ENCODE measurements around the gene PTPRT. TPM values are rescaled to one million over a fixed set of nuclear protein-coding genes. Genes with fewer than 3 reads are reported as not detected.

Gene PTPRT
- total RNA-seq, 1 experiment from 2014 or later: not detected

DNA sequence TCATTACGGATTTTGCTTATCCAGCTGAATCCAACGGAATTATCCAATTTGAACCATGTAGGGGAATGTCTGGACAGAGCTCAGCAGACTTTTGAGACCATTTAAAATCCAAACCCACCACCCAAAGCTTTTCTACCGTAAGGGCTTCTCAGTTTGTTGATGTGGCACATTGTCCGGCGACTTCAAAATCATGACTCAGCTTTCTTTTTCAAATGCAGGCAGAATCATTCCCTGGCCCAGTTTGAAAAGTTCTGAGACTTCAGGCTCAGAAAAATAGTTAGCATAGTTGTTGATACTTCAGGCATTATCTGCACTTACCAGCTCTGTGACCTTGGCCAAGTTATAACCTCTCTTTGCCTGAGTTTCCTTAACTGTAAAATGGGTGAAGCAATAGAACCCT lies 182.2 kb downstream of the PTPRT start:
- no peak for DNase-seq (ENCODE audit: low read depth, low spot score)
- intact Hi-C loops (cut with micrococcal nuclease; ENCODE audit: unreplicated experiment) (no loop called here), in situ Hi-C loops (cut with HindIII; ENCODE audit: low pct_unique_long_range_greater_than_20kb, low sequenced_read_pairs) (no loop called here)
- POLR2A ChIA-PET: no interaction called here
- Histone ChIP-seq H3K4me3 (ENCODE audit: low read depth in 2 of 2, low read length in 2 of 2) (no peak overlapping the region), H3K4me1 (ENCODE audit: control insufficient read depth, insufficient read depth, low read length) (no peaks in the 10 kb centered on the region), H3K9me3 (ENCODE audit: control insufficient read depth, insufficient read depth, low read depth, low read length) (no peaks in the 10 kb centered on the region), H3K36me3 (ENCODE audit: control insufficient read depth, insufficient read depth, low read length) (no peaks in the 10 kb centered on the region), H3K27me3 (ENCODE audit: control insufficient read depth, insufficient read depth, low read length) (no peaks in the 10 kb centered on the region), H3K27ac (ENCODE audit: low read length) (no peak overlapping the region)
- no peak for ATAC-seq
- CTCF ChIA-PET: no interaction called here
- no TSS peak for BruUV-seq (replicated peaks)
- TF ChIP-seq CTCF (IDR thresholded peaks at IDR 0.05): no peak
- no peak for TF ChIP-seq REST (IDR thresholded peaks at IDR 0.05; ENCODE audit: insufficient read depth in 1 of 2, low read depth in 2 of 2, low read length in 1 of 2)
- TF ChIP-seq POLR2AphosphoS5 (IDR thresholded peaks at IDR 0.05; ENCODE audit: low read depth, low read length): no peak
- TF ChIP-seq TCF7L2 (IDR thresholded peaks at IDR 0.05; ENCODE audit: low read depth, low read length): no peak
- TF ChIP-seq SIN3A (IDR thresholded peaks at IDR 0.05; ENCODE audit: borderline replicate concordance, insufficient read depth, low read depth, low read length): no peak

DNA sequence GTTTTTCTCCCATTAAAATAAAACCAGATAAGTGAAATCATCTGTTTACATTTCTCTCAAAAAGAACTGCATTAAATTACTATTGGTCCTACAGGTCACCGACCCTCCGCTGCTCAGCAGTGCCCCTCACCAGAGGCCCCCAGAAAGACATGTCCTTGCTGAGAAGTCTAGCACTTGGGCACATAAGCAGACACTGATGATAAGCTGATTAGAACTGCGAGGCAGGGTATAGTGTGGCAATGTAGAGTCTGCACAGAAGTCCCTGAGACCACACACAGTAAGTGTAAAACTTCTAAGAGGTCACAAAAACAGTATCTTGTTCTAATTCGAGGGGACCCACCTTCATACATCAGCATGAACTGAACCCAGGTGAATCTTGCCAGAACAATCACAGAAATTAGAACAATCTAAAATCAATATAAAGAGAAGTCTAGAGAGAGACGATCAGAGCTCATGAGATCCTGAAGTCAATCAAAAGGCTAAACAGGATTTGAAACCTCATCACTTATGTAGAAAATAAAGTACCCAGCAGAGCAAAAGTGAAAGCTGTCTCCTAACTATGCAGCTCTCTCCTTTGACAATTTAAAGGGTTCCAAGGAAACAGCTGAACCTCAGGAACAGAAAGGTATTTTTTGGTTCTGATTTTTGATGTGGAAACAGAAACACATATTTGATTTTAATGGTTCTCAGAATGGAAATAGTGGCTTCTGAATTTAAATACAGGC lies 182.9 kb downstream of the PTPRT start:
- Histone ChIP-seq H3K27ac (ENCODE audit: low read length) (no peak overlapping the region), H3K27me3 (ENCODE audit: control insufficient read depth, insufficient read depth, low read length) (no peaks in the 10 kb centered on the region), H3K4me1 (ENCODE audit: control insufficient read depth, insufficient read depth, low read length) (no peaks in the 10 kb centered on the region), H3K4me3 (ENCODE audit: low read depth in 2 of 2, low read length in 2 of 2) (no peak overlapping the region), H3K9me3 (ENCODE audit: control insufficient read depth, insufficient read depth, low read depth, low read length) (no peaks in the 10 kb centered on the region), H3K36me3 (ENCODE audit: control insufficient read depth, insufficient read depth, low read length) (no peaks in the 10 kb centered on the region)
- CTCF ChIA-PET: no interaction called here
- DNase-seq (ENCODE audit: low read depth, low spot score) (no peak), ATAC-seq (no peak)
- in situ Hi-C loops (cut with HindIII; ENCODE audit: low pct_unique_long_range_greater_than_20kb, low sequenced_read_pairs) (no loop called here), intact Hi-C loops (cut with micrococcal nuclease; ENCODE audit: unreplicated experiment) (no loop called here)
- TF ChIP-seq TCF7L2 (IDR thresholded peaks at IDR 0.05; ENCODE audit: low read depth, low read length): no peak
- no peak for TF ChIP-seq SIN3A (IDR thresholded peaks at IDR 0.05; ENCODE audit: borderline replicate concordance, insufficient read depth, low read depth, low read length)
- no peak for TF ChIP-seq REST (IDR thresholded peaks at IDR 0.05; ENCODE audit: insufficient read depth in 1 of 2, low read depth in 2 of 2, low read length in 1 of 2)
- no peak for TF ChIP-seq POLR2AphosphoS5 (IDR thresholded peaks at IDR 0.05; ENCODE audit: low read depth, low read length)
- no peak for TF ChIP-seq CTCF (IDR thresholded peaks at IDR 0.05)
- POLR2A ChIA-PET: no interaction called here
- no TSS peak for BruUV-seq (replicated peaks)

Data from Panc1 (cell line).